Hepatic stellate cell (primary cell): ENCODE data around the gene BGLAP.
"Not testable (repeated sequence)": the region's sequence is repeated elsewhere in the genome, so short reads cannot be mapped to it uniquely, and the experiment has no call there.

Source experiments
- DNase-seq: peaks from one replicate; pipeline ENCODE4 v3.0.0; 2011; ENCODE audit warnings: low spot score

Gene BGLAP

DNA sequence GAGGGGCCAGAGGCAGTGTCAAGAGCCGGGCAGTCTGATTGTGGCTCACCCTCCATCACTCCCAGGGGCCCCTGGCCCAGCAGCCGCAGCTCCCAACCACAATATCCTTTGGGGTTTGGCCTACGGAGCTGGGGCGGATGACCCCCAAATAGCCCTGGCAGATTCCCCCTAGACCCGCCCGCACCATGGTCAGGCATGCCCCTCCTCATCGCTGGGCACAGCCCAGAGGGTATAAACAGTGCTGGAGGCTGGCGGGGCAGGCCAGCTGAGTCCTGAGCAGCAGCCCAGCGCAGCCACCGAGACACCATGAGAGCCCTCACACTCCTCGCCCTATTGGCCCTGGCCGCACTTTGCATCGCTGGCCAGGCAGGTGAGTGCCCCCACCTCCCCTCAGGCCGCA is at the start of gene BGLAP:
Gene BGLAP, plus strand, starts transcription at position 259 of the 400 bp plus-strand sequence. Its CDS starts 48 bp downstream, at position 307.
- DNase-seq: no peak

DNA sequence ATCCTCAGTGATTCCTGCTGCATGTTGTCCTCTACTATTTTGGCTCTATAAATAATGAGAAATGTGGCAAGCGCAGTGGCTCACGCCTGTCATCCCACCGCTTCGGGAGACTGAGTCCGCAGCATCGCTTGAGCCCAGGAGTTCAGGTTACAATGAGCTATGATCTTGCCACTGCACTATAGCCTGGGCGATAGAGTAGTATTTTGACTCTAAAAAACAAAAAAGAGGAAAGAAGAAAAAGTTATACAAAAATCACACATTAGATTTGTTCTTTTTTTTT is 48.8 kb upstream of the BGLAP start:
- no peak for DNase-seq

DNA sequence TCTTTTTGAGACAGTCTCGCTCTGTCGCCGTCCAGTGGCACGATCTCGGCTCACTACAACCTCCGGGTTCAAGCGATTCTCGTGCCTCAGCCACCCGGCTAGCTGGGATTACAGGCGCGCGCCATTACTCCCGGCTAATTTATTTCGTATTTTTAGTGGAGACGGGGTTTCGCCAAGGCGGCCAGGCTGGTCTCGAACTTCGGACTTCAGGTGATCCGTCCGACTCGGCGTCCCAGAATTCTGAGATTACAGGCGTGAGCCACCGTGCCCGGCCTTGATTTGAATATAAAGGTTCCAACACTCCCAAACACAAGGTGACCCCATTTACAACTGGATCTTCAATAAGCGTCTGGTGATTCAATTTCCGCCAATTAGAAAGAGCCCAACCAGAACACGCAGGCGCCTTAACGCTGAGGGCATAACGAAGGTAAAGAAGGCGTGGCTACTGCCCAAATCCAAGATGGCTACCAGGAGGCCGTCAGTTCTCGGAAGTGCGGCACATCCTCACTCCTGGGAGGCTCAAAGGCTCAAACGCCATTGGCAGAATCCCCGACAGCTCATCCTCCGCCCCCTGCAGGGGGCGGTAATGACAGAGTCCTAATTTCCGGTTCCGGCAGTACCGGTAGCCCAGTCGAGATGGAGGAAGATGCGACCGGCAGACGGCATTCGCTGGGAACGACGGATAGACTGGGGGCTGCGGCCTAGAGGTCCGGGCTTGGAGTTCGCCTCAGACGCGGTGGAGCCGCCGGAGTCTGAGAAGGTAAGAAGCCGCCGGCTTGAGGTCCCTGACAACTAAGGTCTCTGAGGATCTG is 48.3 kb upstream of the BGLAP start, which contains the start of gene SLC25A44:
Gene SLC25A44, plus strand, starts transcription at position 617 of the 812 bp plus-strand sequence. CDS start 5,744 bp downstream, outside the sequence.
- DNase-seq: peak; percentile 98

DNA sequence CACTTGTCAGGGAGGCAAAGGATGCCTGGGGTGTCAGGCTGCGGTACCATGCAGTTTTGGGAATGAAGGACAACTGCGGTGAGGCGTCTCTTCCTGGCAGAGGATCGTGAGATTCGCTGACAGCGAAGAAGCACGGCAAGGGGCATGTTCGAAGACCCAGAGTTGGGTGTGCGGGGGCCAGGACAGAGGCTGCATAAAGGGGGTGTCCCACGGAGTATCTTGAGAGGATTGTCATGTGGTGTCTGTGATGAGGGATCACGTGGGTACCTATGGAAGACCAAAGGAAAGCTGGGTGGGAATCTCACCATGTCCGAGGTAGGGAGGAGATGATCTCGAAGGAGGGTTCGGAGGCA is 47.7 kb upstream of the BGLAP start:
- DNase-seq: no peak

DNA sequence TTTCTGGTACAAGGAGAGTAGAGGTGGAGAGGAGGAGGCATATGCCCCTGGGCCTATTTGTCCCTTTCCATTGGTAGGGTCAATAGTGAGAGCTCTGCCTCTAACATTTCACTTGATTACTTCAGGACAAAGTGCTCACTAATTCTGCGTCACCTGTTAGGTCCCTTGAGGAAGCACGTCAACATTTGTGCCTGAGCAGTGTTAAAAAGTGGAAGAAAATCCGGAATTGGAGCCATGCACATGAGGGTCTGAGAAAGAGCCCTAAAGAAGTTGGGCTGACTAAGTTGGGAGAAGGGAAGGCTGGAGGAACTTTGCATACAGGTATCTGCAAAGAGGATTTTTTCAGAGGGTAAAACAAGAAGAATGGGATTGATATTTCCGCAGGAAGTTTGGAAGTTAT is 46.1 kb upstream of the BGLAP start:
- DNase-seq: no peak

DNA sequence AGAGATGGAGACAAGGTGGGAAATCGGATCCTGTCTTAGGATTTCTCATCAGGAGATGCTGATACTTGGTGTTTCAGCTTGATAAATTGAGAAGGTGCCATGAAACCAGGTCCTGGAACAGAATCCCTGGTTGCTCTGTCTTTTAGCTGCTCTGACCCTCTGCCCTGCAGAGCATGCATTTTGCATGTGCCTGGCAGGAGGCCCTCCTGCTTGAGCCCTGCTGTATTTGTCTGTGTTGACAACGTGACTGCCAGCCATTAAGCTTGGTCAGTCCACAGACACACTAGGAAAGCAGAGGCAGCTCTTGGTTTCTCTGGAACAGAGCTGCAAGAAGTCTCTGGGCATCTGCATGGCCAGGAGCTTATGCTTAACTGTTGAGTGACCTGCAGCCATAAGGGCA is 45.5 kb upstream of the BGLAP start:
- DNase-seq: no peak

DNA sequence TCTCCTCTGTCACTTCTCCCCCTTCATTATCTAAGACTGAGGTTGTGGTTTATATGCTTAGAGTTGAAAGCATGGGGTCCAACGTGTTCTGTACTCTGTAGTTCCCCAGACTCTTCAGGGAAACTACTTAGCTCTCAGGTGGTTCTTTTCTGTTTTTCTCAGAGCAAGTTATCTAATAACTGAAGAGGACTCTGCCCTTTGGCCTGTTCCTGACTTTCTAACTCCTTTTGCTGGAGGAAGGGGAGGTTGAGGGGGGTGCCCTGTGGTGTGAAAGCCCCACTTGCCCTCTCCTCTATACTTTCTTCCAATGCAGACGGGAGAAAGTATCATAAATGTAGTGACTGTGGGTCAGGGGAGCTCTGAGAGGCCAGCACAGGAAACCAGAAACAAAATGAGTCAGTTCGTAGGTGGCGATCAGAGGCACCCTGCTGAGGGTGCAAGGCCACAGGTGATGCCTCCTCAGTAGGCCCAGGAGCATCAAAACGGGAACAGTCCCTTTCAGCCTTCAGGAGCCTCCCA is 43.1 kb upstream of the BGLAP start:
- DNase-seq: no peak

DNA sequence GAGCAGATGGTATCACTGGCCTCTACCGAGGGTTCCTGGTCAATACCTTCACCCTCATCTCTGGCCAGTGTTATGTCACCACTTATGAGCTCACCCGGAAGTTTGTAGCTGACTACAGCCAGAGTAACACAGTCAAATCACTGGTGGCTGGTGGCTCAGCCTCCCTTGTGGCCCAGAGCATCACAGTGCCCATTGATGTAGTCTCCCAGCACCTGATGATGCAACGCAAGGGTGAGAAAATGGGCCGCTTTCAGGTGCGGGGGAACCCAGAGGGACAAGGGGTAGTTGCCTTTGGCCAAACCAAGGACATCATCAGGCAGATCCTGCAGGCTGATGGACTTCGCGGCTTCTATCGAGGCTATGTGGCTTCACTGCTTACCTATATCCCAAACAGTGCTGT is 41.9 kb upstream of the BGLAP start:
- no peak for DNase-seq

DNA sequence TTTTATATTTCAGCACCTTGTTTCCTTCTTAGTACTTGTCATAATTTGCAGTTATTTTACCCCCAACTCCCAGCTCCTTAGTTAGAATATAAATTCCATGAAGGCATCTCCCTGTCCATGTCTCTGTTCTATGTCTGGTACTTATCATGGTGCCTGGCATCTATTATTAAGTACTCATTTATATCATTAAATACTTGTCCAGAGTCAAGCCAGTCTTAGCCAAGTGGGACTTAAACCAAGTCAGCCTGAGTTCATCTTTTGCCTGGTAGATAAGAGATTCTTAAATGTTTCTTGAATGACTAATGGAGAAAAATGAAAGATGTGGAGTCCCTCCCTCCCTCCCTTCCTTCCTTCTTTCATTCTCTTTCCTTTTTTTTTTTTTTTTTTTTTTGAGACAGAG is 38.7 kb upstream of the BGLAP start:
- peak; percentile 72 for DNase-seq

DNA sequence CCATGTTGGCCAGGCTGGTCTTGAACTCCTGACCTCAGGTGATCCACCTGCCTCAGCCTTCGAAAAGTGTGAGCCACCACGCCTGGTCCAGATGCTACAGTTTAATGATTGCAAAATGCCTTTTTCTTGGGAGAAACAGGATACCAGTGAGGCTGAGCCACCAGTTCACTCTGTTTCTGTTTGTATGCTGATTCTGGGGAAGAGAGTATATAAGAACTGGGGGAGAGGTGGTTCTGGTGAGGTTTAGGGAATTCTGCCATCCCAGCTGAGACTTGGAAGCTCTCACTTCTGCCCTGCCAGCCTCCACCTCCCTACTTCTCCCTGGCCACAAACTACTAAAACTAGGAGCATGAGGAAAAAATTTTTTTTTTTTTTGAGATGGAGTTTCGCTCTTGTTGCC is 37.3 kb upstream of the BGLAP start:
- DNase-seq: no peak

DNA sequence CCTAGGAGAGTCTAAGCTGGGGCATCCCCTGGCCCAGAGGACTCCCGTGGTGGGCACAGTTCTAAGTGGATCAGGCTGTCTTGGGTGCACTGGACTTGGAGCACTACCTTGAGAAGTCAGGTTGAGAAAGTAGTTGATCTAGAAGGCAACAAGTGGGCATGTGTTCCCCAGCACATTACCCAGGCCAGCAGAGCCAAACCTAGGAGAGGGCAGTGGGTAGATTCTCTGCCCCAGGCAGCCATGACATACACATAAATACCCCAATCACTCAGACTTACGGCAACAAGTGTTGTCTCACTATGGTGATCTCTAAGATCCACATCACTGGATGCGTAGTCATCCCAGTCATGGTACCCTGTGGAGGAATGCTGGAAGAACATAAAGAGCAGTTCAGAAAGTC is 30.7 kb upstream of the BGLAP start:
- no peak for DNase-seq

DNA sequence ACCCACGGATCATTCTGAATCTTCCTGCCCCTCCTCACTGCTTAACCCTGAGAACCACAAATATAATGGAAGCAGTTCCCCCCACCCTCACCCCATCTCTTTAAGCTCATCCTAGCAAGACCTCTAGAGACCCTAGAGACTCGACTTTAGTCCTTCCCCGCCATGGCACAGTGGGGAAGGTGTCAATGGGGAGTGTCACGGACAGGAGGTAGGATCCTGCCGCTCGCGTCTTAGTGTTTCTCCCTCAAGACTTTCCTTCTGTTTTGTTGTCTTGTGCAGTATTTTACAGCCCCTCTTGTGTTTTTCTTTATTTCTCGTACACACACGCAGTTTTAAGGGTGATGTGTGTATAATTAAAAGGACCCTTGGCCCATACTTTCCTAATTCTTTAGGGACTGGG is 29.9 kb upstream of the BGLAP start:
- no peak for DNase-seq

DNA sequence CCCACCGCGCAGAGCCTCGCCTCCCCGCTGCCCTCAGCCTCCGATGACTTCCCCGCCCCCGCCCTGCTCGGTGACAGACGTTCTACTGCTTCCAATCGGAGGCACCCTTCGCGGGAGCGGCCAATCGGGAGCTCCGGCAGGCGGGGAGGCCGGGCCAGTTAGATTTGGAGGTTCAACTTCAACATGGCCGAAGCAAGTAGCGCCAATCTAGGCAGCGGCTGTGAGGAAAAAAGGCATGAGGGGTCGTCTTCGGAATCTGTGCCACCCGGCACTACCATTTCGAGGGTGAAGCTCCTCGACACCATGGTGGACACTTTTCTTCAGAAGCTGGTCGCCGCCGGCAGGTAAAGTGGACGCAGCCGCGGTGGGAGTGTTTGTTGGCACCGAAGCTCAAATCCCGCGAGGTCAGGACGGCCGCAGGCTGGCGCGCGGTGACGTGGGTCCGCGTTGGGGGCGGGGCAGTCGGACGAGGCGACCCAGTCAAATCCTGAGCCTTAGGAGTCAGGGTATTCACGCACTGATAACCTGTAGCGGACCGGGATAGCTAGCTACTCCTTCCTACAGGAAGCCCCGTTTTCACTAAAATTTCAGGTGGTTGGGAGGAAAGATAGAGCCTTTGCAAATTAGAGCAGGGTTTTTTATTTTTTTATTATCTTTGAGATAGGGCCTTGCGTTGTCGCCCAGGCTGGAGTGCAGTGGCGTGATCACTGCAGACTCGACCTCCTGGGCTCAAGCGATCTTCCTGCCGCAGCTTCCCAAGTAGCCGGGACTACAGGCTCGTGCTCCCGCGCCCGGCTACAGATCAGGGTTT is 28.9 kb upstream of the BGLAP start, which contains the start of gene PMF1:
Gene PMF1, plus strand, starts transcription at position 175 of the 811 bp plus-strand sequence. Its CDS starts 9 bp downstream, at position 184.
- DNase-seq: peak; percentile 100

DNA sequence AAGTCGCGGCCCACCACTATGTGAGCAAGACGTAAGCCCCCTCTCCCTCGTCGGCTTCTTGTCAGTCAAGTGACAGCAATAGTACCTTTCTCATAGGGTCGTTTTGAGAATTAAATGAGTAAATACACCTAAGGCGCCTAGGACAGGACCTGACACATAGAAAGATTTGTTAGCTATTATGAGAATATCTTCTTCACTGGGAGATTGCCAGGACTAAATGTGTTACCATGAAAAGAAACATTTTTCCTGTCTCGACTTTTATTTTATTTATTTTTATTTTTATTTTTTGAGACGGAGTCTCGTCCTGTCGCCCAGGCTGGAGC is 28.4 kb upstream of the BGLAP start:
- no peak for DNase-seq

DNA sequence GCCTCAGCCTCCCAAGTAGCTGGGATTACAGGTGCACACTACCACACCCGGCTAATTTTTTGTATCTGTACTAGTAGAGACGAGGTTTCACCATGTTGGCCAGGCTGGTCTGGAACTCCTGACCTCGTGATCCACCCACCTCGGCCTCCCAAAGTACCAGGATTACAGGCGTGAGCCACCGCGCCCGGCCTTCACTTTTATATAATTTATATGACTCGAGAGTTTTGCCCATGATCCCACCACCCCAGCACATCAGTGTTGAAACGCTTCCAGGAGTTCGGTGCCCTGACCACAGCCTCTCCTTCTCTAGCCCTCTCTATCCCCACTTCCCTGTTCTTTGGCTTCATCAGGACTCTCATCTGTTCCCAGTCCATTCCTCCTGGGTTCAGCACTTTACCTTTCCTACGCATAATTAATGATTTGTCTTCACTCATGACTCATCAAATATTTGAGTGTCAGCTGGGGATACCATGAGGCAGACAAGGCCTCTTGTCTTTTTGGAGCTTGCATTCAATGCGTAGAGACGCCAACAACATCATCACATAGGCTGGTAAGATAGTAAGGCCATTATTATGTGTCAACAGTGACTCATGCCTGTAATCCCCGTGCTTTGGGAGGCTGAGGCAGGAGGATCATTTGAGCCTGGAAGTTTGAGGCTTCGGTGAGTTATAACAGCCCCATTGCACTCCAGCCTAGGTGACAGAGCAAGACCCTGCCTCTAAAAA is 27.8 kb upstream of the BGLAP start:
- DNase-seq: peak; percentile 28

DNA sequence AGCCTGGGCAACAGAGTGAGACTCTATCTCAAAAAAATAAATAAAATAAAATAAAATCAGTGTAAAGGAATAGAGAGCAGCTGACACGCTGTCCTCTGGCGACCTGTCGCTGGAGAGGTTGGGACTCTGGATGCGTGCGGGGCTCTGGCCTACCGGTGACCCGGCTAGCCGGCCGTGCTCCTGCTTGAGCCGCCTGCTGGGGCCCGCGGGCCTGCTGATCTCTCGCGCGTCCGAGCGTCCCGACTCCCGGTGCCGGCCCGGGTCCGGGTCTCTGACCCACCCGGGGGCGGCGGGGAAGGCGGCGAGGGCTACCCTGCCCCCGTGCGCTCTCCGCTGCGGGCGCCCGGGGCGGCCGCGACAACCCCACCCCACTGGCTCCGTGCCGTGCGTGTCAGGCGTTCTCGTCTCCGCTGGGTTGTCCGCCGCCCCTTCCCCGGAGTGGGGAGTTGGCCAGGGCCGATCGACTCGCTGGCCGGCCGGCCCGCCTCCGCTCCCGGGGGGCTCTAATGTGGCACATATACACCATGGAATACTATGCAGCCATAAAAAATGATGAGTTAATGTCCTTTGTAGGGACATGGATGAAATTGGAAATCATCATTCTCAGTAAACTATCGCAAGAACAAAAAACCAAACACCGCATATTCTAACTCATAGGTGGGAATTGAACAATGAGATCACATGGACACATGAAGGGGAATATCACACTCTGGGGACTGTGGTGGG is 25.5 kb upstream of the BGLAP start:
- DNase-seq: not testable (repeated sequence)

DNA sequence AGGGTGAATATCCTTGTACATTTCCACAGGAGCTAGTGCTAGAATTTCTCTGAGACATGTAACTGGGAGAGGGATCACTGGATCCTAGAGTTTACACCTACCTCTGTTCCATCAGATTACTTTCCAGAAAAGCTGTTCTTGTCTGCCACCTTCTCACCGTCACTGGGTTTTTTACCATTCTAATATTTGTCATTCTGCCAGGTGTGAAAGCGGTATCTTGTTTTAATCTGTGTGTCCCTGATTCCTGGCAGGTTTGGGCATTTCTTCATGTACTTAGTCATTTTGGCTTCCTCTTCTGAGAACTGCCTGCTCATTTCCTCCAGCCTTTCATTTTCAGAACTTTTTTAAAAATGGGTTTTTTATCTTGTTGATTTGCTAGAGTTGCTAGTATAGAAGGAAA is 24.1 kb upstream of the BGLAP start:
- no peak for DNase-seq

DNA sequence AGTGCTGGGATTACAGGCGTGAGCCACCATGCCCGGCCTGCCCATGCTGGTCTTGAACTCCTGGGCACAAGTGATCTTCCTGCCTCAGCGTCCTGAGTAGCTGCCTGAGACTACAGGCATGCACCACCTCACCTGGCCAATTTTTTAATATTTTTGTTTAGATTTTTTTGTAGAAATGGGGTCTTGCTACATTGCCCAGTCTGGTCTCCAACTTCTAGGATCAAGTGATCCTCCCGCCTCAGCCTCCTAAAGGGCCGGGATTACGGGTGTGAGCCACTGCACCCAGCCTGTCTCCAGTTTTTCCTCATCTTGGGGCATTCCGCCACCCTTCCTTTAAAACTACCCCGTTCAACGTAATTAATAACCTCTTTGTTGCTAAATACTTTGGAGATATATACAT is 21.8 kb upstream of the BGLAP start:
- DNase-seq: no peak

DNA sequence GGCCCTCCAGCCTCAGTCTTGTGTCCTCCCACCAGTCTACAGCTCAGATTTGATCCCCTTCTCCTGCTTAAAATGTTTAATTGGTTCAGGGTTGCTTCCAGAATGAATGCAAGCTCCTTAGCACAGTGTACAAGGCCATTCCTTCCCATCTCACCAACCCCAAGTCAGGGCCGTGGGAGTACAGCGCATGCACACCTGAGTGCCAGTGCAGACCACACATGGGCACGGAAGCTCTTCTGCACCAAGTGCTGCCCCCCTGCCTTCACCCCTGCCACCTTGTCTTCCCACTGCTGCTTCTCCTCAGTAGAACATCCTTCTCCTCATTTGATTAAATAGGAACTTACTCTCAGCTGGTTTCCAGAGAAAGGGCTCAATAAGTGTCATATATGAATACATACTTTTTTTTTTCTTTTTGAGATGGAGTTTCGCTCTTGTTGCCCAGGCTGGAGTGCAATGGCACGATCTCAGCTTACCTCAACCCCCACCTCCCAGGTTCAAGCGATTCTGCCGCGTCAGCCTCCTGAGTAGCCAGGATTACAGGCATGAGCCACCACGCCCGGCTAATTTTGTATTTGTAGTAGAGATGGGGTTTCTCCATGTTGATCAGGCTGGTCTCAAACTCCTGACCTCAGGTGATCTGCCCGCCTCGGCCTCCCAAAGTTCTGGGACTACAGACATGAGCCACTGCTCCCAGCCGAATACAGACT is 19.8 kb upstream of the BGLAP start:
- DNase-seq: no peak

DNA sequence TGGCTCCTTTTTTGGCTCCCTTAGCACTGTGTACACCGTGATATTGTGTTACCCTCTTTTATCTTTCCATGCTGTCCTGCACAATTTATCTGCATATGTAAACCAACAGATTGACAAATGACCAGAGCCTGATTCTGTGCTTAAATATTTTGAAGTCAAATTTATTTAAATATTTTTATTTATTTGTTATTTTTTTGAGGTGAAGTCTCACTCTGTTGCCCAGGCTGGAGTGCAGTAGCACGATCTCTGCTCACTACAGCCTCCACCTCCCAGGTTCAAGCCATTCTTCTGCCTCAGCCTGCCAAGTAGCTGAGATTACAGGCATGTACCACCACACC is 16.3 kb upstream of the BGLAP start:
- DNase-seq: no peak

DNA sequence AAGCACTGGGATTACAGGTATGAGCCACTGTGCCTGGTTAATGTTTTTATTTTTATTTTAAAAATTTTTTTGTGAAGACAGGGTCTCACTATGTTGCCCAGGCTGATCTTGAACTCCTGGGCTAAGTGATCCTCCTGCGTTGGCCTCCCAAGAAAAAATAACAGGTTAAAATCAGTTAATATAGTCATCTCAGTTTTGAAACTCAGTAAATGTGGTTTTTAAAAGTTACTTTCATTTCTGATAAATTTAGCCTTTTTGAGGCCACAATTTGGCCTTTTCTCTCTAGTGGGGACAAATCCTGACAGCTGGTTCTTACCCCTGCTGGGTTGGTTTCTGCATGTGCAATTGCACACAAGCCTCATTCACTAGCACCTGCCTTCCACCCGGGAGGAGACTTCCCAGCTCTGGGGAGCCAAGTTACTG is 15.9 kb upstream of the BGLAP start:
- no peak for DNase-seq

DNA sequence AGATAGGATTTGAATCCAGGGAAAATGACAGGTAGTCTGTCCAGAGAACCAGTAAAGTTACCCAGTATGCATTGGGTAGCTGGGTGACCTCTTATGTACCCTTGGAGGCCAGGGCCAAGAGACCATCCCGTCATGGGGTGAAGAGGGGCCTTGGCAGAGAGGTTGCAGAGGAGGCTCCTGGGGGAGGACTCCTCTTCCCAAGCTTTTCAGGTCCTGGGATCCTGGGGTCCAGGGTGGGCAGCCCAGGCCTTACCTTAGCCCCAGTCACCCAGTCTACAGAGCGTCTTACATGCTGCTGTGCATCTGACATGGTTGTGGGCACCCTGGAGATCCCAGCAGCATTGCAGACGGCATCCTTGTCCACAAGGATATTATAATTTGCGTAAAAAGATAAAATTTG is 15.2 kb upstream of the BGLAP start:
- DNase-seq: no peak
